GM12891 (cell line): Measurements from ENCODE around the gene IPPK.

Source experiments
- POLR2AphosphoS5 ChIP-seq: IDR thresholded peaks from 2 replicates; pipeline ENCODE4 v1.6.1; 2011; ENCODE audit warnings: low read depth, low read length, control low read depth
- POU2F2 ChIP-seq: IDR thresholded peaks from 2 replicates; pipeline ENCODE4 v1.6.1; 2011; ENCODE audit warnings: low read depth, mild to moderate bottlenecking, control low read depth, low read length, moderate library complexity
- TAF1 ChIP-seq: IDR thresholded peaks from 2 replicates; pipeline ENCODE4 v1.6.1; 2011; ENCODE audit warnings: low read depth, low read length, control low read depth

GRCh38 chr9:92669890-92670708, at the start of gene IPPK:
- peak; percentile 61; the same call in 1 of the 2 replicates for TF ChIP-seq TAF1
- TF ChIP-seq POLR2AphosphoS5, result peak; percentile 92
- peak; percentile 72; the same call in 1 of the 2 replicates for TF ChIP-seq POU2F2
